Left lobe of liver (tissue), 1 donor: ENCODE measurements around the gene MTIF3. TPM values are rescaled to one million over a fixed set of nuclear protein-coding genes. Genes with fewer than 3 reads are reported as not detected.

ENCODE experiments used
- total RNA-seq: library from RNA; stranded (reverse); gene quantifications from one replicate; pipeline ENCODE4 v1.2.1, GENCODE V29; 2021
- donor health status: DM: no; HTN: yes; CAD: no.

MTIF3 gene
- total RNA-seq, 1 donor from 2014 or later: 24.0 TPM

Other genes starting within 250 kb of the MTIF3 start
- gene RPL21, start 199.0 kb downstream of the MTIF3 start, total RNA-seq: 362 TPM
- gene RASL11A, start 179.7 kb downstream of the MTIF3 start, total RNA-seq: 5.8 TPM
- 64.5 TPM for gene GTF3A, start 25.9 kb downstream of the MTIF3 start, total RNA-seq
- 10.1 TPM for gene LNX2, start 170.0 kb upstream of the MTIF3 start, total RNA-seq
- gene POLR1D, start 171.3 kb upstream of the MTIF3 start, total RNA-seq: 36.1 TPM